ENCODE data around the gene INAVA. TPM values are rescaled to one million over a fixed set of nuclear protein-coding genes. Genes with fewer than 3 reads are reported as not detected.
A peak's percentile ranks its signal among the peaks of the same experiment; 100 is the strongest.

The INAVA gene
- total and polyA plus RNA-seq, 10 of the 15 experiments (the other 5 are each of a cell fraction or from before 2014, with no cell fraction given), result 3.6 to 15.4 (median 9.5) TPM

DNA sequence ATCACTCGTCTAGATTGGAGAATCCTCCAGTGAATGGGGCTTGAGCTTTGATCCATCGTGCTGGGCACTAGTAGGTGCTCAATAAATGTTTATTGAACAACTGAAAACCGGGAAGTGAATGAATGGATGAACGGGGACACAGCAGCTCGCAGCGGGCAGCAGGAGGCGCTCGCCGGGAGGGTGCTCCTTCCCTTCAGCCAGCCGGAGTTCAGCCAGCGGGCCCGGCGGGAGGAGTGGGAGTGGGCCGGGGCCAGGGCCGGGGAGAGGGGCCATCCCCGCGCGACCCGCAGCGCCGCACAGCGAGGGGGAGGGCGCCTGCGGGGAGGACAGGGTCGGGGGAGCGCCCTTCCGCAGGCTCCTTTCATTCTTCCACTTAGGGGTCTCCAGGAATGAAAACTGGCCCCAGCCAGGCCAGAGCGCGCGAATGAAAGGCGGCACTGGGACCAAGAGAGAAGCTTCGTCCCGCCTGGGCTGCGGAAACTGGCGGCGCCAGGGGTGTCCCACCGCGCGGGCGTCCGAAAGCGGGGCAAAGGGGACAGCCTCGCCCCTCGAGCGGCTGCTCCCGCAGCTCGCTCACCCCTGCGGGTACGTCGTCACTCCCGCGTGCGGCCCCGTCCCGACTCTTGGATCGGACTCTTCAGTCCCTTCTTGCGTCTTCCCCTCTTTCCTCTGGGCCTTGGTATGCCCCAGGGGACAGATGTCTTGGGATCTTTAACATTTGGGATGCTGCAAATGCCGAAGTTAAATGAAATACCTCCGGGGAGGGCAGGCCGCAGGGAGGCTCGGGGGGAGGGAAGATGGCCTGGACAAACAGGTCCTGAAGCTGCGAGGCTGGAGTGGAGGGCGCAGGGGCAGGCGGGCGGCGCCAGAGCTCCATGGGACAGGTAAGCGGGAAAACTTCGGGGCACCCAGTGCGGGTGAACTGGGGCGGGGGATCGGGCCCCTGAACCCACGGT lies 3.6 kb upstream of the INAVA start:
- in situ Hi-C loops (cut with MboI), result no loop called here
- ChIA-PET SMC1A (ENCODE audit: uncharacterized antibody, unreplicated experiment) (interaction anchor here (0.9 to 12.2 kb wide), 11 partner anchors 12 to 269 kb away, joined by 3 to 193 read pairs (median 6); no protein-coding TSS in a partner anchor), RAD21 (ENCODE audit: unreplicated experiment) (interaction anchor here (0.5 to 11.2 kb wide), 16 partner anchors 11 to 269 kb away, joined by 3 to 139 read pairs (median 6); partner anchors contain the start of gene DDX59), CTCF (interaction anchor here (0.7 to 10.0 kb wide), 16 partner anchors 12 to 269 kb away, joined by 3 to 131 read pairs (median 6); partner anchors contain the start of gene DDX59), POLR2A (interaction anchor here (0.7 to 6.3 kb wide), 8 partner anchors 13 to 130 kb away, joined by 3 to 60 read pairs (median 7); no protein-coding TSS in a partner anchor)
- Histone ChIP-seq H3K27me3 (replicated peaks in 1 of 2; ENCODE audit: control insufficient read depth in 2 of 2, insufficient read depth in 2 of 2, low read length in 1 of 2) (no peaks in the 10 kb centered on the region), H2AFZ (ENCODE audit: control insufficient read depth, low read depth, low read length) (peak overlapping the region; percentile 90), H4K20me1 (ENCODE audit: control insufficient read depth, insufficient read depth) (no peaks in the 10 kb centered on the region), H3K27ac (ENCODE audit: control insufficient read depth, insufficient read depth) (peak overlapping the region; percentile 69; the same call in 1 of the 2 replicates), H3K9ac (ENCODE audit: control insufficient read depth, insufficient read depth, low read length) (peak overlapping the region; percentile 76), H3K36me3 (ENCODE audit: control insufficient read depth in 2 of 2, insufficient read depth in 2 of 2, low read length in 1 of 2) (no peaks in the 10 kb centered on the region), H3K79me2 (ENCODE audit: control insufficient read depth, insufficient read depth, low read length) (no peaks in the 10 kb centered on the region; the same call in none of the 2 replicates), H3K4me2 (ENCODE audit: control insufficient read depth, insufficient read depth) (peak overlapping the region; percentile 90), H3K4me1 (ENCODE audit: control insufficient read depth, insufficient read depth, low read length) (peaks cover 61% of the 10 kb centered on the region), H3K9me3 (replicated peaks; ENCODE audit: control insufficient read depth, insufficient read depth, low read length) (no peaks in the 10 kb centered on the region), H3K4me3 (peak overlapping the region; percentile 45)
- peak; percentile 35 for FAIRE-seq
- no peak for DNase-seq (ENCODE audit: low read depth, low spot score)
- peak; percentile 5 for ATAC-seq
- 30% methylated on average over 57 of the region's 72 CpGs for WGBS (ENCODE audit: insufficient coverage, insufficient replicate concordance, low lambda C conversion rate, missing lambda C conversion rate)
- intact Hi-C loops (cut with micrococcal nuclease; ENCODE audit: unreplicated experiment), result loop anchor here (5.0 kb wide), 1 partner anchor 131 kb away; the partner anchor contains the start of gene KIF21B
- BruUV-seq (replicated peaks), result no TSS peak
- TF ChIP-seq, protein P1, sequence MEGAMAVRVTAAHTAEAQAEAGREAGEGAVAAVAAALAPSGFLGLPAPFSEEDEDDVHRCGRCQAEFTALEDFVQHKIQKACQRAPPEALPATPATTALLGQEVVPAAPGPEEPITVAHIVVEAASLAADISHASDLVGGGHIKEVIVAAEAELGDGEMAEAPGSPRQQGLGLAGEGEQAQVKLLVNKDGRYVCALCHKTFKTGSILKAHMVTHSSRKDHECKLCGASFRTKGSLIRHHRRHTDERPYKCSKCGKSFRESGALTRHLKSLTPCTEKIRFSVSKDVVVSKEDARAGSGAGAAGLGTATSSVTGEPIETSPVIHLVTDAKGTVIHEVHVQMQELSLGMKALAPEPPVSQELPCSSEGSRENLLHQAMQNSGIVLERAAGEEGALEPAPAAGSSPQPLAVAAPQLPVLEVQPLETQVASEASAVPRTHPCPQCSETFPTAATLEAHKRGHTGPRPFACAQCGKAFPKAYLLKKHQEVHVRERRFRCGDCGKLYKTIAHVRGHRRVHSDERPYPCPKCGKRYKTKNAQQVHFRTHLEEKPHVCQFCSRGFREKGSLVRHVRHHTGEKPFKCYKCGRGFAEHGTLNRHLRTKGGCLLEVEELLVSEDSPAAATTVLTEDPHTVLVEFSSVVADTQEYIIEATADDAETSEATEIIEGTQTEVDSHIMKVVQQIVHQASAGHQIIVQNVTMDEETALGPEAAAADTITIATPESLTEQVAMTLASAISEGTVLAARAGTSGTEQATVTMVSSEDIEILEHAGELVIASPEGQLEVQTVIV (IDR thresholded peaks at IDR 0.05; ENCODE audit: borderline replicate concordance, partially characterized antibody), result peak; percentile 77
- TF ChIP-seq BACH1 (IDR thresholded peaks at IDR 0.05; ENCODE audit: borderline replicate concordance) (no peak), HDGF (IDR thresholded peaks at IDR 0.05) (no peak), ZNF217 (IDR thresholded peaks at IDR 0.05) (no peak), KLF5 (IDR thresholded peaks at IDR 0.05; ENCODE audit: partially characterized antibody) (peak; percentile 99), SMARCA5 (IDR thresholded peaks at IDR 0.05) (peak; percentile 56; the same call in 1 of the 2 replicates), POLR2AphosphoS2 (IDR thresholded peaks at IDR 0.05; ENCODE audit: low read depth, low read length) (no peak), CHD1 (IDR thresholded peaks at IDR 0.05; ENCODE audit: low read depth, low read length) (peak; percentile 96), KDM1A (IDR thresholded peaks at IDR 0.05; ENCODE audit: borderline replicate concordance) (no peak), FOXK2 (IDR thresholded peaks at IDR 0.05) (peak; percentile 97), POLR2A (IDR thresholded peaks at IDR 0.05; ENCODE audit: low read depth, low read length) (peak; percentile 53; the same call in 1 of the 2 replicates)
- TF ChIP-seq, protein P2, sequence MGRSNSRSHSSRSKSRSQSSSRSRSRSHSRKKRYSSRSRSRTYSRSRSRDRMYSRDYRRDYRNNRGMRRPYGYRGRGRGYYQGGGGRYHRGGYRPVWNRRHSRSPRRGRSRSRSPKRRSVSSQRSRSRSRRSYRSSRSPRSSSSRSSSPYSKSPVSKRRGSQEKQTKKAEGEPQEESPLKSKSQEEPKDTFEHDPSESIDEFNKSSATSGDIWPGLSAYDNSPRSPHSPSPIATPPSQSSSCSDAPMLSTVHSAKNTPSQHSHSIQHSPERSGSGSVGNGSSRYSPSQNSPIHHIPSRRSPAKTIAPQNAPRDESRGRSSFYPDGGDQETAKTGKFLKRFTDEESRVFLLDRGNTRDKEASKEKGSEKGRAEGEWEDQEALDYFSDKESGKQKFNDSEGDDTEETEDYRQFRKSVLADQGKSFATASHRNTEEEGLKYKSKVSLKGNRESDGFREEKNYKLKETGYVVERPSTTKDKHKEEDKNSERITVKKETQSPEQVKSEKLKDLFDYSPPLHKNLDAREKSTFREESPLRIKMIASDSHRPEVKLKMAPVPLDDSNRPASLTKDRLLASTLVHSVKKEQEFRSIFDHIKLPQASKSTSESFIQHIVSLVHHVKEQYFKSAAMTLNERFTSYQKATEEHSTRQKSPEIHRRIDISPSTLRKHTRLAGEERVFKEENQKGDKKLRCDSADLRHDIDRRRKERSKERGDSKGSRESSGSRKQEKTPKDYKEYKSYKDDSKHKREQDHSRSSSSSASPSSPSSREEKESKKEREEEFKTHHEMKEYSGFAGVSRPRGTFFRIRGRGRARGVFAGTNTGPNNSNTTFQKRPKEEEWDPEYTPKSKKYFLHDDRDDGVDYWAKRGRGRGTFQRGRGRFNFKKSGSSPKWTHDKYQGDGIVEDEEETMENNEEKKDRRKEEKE (IDR thresholded peaks at IDR 0.05), result peak; percentile 94
- TF ChIP-seq, protein P3, sequence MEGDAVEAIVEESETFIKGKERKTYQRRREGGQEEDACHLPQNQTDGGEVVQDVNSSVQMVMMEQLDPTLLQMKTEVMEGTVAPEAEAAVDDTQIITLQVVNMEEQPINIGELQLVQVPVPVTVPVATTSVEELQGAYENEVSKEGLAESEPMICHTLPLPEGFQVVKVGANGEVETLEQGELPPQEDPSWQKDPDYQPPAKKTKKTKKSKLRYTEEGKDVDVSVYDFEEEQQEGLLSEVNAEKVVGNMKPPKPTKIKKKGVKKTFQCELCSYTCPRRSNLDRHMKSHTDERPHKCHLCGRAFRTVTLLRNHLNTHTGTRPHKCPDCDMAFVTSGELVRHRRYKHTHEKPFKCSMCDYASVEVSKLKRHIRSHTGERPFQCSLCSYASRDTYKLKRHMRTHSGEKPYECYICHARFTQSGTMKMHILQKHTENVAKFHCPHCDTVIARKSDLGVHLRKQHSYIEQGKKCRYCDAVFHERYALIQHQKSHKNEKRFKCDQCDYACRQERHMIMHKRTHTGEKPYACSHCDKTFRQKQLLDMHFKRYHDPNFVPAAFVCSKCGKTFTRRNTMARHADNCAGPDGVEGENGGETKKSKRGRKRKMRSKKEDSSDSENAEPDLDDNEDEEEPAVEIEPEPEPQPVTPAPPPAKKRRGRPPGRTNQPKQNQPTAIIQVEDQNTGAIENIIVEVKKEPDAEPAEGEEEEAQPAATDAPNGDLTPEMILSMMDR (IDR thresholded peaks at IDR 0.05 in 2 of 3, conservative IDR thresholded peaks at IDR 0.05 in 1 of 3; ENCODE audit: control insufficient read depth in 2 of 3, extremely low read depth in 1 of 3, insufficient read depth in 1 of 3, low read depth in 3 of 3, low read length in 3 of 3), result peak; percentile 42 to 58 (median 47)

Measured in GM12878 (cell line).